Measurements from ENCODE around the gene SYNDIG1.

- no peak for TF ChIP-seq CTCF (IDR thresholded peaks at IDR 0.05)
- no peak for TF ChIP-seq POLR2A (IDR thresholded peaks at IDR 0.05)
Observed at GRCh38 chr20:24461848-24462247, 7.6 kb upstream of the SYNDIG1 start.

Data from body of pancreas (tissue), 4 donors.